NCI-H2107 (cell line): ENCODE data around the gene TAAR8.
"Not testable (repeated sequence)": the region's sequence is repeated elsewhere in the genome, so short reads cannot be mapped to it uniquely, and the experiment has no call there.

ENCODE experiments used
- DNase-seq: peaks from one replicate; lab custom pipeline; 2025; lab: John Stamatoyannopoulos, UW

The TAAR8 gene, protein sequence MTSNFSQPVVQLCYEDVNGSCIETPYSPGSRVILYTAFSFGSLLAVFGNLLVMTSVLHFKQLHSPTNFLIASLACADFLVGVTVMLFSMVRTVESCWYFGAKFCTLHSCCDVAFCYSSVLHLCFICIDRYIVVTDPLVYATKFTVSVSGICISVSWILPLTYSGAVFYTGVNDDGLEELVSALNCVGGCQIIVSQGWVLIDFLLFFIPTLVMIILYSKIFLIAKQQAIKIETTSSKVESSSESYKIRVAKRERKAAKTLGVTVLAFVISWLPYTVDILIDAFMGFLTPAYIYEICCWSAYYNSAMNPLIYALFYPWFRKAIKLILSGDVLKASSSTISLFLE

GRCh38 chr6:132552372-132552771, at the start of gene TAAR8:
TSS of gene TAAR8 (plus strand) at chr6:132552672. CDS start at chr6:132552693, 21 bp downstream.
- DNase-seq: no peak

DNA sequence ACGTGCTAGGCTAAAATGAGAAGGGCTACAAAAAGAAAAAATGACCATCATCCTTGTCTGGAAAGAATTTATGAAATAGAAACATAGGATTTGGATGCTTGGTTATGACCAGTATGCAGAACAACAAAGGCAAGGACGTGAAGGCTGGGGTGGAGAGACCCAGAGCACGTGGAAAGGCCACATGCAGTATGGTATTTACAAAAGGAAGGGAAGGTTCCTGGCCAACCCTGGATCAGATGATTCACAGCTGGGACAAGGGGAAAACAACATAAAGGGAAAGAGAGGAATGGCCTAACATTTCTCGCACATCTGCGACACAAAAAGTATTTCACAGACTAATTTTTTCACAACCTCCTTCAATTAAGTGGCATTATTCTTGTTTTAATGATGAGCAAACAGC, 47.7 kb upstream of the TAAR8 start:
- DNase-seq: no peak

DNA sequence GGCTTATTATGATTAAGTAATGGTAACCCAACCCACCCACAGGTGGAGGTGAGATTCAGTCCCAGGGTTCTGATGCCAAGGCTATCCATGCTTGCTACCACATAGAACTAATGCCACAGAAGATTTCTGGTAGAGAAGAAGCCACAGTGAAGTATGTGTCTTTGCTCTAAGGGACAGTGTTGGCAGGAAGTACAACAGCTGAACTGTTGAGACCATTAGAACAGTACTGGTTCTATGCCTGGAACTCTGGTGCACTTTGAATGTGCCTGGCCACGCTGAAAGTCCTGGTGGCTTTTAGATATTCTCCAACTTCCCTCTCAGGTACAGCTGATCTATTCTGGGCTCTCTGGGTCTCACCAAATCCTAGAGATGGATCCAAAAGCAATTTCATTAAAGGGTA, 47.3 kb upstream of the TAAR8 start:
- no peak for DNase-seq

DNA sequence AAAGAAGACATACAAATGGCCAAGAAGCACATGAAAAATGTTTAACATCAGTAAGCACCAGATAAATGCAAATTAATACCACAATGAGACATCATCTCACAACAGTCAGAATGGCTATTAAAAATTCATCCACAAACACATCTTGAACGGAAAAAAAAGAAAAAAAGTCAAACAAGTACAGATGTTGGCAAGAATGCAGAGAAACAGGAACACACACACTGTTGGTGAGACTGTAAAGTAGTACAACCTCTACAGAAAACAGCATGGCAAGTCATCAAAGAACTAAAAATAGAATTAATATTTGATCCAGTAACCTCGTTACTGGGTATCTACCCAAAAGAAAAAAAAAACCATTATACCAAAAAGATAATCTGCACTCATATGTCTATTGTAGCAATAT, 46.0 kb upstream of the TAAR8 start:
- DNase-seq: no peak

DNA sequence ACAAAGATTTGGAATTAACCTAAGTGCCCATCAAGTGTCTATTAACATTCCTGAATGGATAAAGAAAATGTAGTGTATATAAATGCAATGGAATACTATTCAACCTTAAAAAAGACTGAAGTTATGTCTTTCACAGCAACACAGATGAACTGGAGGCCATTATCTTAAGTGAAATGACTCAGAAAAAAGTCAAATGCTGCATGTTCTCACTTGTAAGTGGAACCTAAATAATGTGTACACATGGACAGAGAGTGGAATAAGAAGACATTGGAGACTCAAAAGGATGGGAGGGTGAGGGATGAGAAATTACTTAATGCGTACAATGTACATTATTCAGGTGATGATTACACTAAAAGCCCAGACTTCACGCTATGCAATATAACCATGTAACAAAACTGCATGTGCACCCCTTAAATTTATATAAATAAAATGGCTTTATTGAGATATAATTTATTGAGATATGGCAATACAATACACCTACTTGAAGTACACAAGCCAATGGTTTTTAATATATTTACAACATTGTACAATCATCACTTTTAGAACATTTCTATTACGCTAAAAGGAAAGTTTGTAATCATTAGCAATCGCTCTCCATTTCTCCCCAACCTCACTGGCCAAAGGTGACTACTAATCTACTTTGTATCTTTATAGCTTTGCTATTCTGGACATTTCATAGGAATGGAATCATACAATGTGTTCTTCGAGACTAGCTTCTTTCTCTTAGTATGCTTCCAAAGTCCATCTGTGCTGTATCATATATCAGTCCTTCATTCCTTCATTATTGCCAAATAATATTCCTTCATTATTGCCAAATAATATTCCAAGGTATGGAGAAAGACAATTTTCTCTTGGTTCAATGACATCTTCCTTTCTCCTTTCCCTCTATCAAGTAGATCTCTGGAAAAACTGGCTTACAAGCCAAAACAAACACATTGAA, 45.3 kb upstream of the TAAR8 start:
- DNase-seq: no peak

- no peak for DNase-seq
These were observed 41.2 kb upstream of the TAAR8 start for GRCh38 chr6:132511210-132511830.

GRCh38 chr6:132511831-132512220, 40.6 kb upstream of the TAAR8 start:
- DNase-seq: no peak

DNA sequence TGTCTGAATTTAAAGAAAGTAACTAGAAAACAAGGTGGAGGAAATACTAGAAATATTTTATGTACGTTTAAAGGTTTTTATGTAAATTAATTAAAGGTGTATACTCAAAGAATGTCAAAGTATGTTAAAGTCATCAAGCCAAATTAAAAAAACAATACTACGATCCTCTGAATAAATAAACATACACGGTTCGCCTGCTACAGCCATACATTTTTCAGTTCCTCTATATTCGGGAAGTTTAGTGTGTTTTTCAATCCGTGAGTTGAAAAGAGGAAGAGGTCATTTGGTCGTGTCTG, 40.2 kb upstream of the TAAR8 start:
- DNase-seq: no peak

DNA sequence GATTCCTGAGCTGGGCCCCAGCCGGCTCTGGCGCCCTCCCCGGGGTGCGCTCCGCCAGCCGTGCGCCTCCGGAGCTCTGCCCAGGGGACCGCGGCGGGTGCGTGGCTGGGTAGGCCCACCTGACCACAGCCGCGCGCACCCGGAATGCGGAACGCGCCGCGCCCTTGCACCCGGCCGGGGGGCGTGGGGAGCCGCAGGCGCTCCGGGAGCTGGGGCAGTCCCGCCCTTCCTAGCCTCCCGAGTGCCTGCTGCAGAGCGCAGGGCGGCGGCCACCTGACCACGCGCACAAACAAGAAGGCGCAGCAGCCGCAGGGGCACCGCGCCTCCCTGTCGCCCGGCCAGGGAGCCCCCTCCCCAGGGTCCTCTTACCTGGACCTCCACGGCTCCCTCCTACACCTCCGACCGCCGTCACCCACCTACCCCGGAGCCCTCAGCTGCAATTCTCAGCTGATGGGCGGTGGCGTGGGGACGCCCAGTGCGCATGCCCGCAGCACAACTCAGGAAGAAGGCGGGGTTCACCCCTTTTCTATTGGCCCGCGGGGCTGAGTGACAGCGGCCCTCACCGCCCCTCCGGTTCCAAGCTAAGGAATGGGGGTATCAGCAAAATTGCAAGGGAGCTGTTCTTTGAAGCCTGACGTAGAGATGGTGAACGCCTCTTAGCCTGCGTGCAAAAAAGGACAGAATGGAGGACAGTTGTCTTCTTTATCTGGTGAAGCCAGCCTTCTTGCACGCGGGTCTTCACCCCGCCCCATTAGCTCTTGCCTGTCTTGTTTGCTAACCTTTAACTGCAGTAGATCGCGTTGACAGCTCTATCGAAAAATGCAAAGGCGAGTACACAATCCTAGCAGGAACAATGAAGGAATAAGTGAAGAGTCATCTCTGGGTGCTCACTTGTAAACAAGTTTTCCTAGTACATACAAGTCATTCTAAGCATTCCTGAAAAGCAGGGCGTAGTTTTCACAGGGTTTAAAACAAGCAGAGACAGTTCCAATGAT, 39.5 kb upstream of the TAAR8 start, which contains the start of gene STX7:
Gene STX7 (minus strand): TSS at position 479 of the 995 bp plus-strand sequence. CDS start 9,586 bp downstream, outside the sequence.
- DNase-seq: peak; percentile 50

DNA sequence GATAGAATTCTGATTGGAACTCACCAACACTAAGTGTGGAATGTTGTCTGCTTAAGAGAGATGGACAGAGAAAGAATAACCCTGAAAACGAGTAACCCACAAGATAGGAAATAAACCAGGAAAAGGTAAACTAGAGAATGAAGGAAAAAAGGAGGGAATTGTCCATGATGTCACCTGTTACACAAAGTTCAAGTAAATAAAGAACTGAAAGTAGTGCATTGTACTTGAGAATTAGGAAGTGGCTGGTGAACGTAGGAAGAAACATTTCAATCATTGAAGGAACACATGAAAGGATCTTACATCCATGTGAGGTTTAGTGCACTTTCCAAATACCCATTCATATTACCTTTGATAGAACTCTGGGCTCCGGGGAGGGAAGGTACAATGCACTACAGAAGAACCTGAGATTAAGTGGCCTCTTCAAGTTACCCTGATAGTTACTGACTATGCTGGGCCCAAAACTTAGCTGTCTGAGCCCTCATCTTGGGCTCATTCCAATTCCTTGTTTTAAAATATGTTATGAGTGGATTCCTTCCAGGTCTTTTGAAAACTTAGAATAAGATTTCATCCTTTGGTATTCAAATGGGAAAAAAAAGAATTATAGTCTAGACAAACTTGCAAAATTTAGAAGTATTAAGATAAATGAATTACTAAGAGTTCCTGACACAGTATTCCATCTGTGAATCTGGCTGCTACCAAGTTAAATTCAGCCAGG, 38.5 kb upstream of the TAAR8 start:
- DNase-seq: no peak

GRCh38 chr6:132515386-132515785, 37.1 kb upstream of the TAAR8 start:
- no peak for DNase-seq

DNA sequence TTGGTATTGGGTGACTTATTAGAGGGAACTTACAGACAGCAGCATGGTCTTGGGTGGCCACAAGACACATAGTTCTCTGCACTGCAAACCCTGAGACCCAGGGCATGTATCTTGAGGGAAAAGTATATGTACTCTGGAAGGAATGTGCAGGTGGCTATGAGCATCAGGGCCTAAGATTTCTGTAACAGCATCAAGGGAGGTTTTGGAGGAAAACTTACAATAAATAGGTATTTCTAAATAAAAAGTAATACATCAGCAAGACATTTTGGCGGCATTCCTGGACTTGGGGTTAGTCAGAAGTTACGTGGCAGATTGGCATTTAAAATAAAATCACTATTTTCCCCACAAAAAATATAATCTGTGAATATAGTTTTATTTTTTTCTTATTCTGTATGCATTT, 31.5 kb upstream of the TAAR8 start:
- no peak for DNase-seq

DNA sequence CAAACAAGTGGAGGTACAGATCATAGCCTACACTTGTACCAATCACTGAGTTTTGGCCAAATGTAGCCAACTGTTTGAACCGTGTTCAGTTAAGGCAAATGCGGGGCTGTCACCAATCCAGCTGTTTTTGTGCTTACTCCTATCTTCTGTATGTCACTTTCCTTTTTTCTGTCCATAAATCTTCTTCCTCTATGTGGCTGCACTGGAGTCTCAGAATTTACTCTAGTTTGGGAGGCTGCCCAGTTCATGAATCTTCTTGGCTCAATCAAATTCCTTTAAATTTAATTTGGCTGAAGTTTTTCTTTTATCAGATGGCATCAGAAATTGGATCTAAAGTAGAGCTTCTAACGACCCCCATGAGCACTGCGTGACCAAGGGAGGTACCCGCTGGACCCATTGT, 27.8 kb upstream of the TAAR8 start:
- no peak for DNase-seq

- no peak for DNase-seq
These were observed 26.6 kb upstream of the TAAR8 start for GRCh38 chr6:132525866-132526265.

- DNase-seq: no peak
These were observed 26.0 kb upstream of the TAAR8 start for GRCh38 chr6:132526461-132526860.

- no peak for DNase-seq
These were observed 24.7 kb upstream of the TAAR8 start for GRCh38 chr6:132527791-132528190.

GRCh38 chr6:132530293-132530974, 22.0 kb upstream of the TAAR8 start:
- peak; percentile 60 for DNase-seq

DNA sequence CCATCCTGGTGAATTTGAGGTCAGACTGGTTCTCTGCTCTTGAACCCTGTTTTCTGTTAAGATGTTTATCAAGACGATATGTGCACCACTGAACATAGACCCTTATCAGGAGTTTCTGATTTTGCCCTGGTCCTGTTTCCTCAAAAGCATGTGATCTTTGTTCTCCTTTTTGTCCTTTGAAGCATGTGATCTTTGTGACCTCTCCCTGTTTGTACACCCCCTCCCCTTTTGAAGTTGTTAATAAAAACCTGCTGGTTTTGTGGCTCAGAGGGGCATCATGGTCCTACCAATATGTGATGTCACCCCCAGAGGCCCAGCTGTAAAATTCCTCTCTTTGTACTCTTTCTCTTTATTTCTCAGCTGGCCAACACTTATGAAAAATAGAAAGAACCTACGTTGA, 17.9 kb upstream of the TAAR8 start:
- not testable (repeated sequence) for DNase-seq

DNA sequence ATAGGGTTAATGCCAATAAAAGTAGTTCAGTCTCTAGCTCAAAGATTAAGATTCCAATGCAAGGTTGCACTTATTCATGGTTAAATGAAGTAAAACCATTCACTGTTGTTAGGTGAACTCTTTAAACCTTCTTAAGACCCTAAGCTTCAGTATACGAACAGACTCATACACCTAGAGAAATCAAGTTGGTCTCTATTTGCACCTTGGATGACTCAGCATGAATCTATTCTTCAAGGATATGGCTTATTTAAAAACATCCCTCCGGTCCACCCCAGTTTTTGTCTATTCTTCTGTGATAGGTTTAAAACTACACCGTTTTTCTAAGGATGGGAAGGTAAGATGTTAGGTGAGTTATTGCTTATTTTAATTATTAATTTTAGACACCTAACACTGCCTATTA, 15.3 kb upstream of the TAAR8 start:
- no peak for DNase-seq

- no peak for DNase-seq
These were observed 14.5 kb upstream of the TAAR8 start, which contains the start of gene TAAR9 for GRCh38 chr6:132537977-132538376. TSS of gene TAAR9 (plus strand) at chr6:132538277. CDS start at chr6:132538290, 13 bp downstream.
